Measurements from ENCODE around the gene DENND4A.

GRCh38 chr15:65621638-65622037 lies 170.5 kb downstream of the DENND4A start, which contains the start of gene SLC24A1:
- TF ChIP-seq, protein P1, sequence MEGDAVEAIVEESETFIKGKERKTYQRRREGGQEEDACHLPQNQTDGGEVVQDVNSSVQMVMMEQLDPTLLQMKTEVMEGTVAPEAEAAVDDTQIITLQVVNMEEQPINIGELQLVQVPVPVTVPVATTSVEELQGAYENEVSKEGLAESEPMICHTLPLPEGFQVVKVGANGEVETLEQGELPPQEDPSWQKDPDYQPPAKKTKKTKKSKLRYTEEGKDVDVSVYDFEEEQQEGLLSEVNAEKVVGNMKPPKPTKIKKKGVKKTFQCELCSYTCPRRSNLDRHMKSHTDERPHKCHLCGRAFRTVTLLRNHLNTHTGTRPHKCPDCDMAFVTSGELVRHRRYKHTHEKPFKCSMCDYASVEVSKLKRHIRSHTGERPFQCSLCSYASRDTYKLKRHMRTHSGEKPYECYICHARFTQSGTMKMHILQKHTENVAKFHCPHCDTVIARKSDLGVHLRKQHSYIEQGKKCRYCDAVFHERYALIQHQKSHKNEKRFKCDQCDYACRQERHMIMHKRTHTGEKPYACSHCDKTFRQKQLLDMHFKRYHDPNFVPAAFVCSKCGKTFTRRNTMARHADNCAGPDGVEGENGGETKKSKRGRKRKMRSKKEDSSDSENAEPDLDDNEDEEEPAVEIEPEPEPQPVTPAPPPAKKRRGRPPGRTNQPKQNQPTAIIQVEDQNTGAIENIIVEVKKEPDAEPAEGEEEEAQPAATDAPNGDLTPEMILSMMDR (IDR thresholded peaks at IDR 0.05; ENCODE audit: borderline replicate concordance, extremely low read depth, low read length, poor library complexity, severe bottlenecking): no peak
- no peak for TF ChIP-seq EZH2 (IDR thresholded peaks at IDR 0.05; ENCODE audit: borderline replicate concordance, low read depth, low read length, severe bottlenecking)
